Neural crest cell (in vitro differentiated cells): ENCODE measurements around the gene KLHL40. TPM values are rescaled to one million over a fixed set of nuclear protein-coding genes. Genes with fewer than 3 reads are reported as not detected.

Experiments used
- DNase-seq: peaks from one replicate; pipeline ENCODE4 v3.0.0; 2021; ENCODE audit warnings: low read depth, mixed read lengths, low spot score
- H3K27ac Mint-ChIP-seq: one replicate; pipeline ENCODE4 v1.8.0; 2021; ENCODE audit warnings: mild to moderate bottlenecking, mixed read lengths; ENCODE audit not compliant: unreplicated experiment
- H3K27me3 Mint-ChIP-seq: 2 replicates; pipeline ENCODE4 v1.8.0; 2021; ENCODE audit warnings: low read depth, mild to moderate bottlenecking, mixed read lengths
- H3K36me3 Mint-ChIP-seq: 2 replicates; pipeline ENCODE4 v1.8.0; 2021; ENCODE audit warnings: low read depth, mild to moderate bottlenecking, mixed read lengths
- H3K4me1 Mint-ChIP-seq: 2 replicates; pipeline ENCODE4 v1.8.0; 2021; ENCODE audit warnings: mixed read lengths
- H3K4me3 Mint-ChIP-seq: one replicate; pipeline ENCODE4 v1.8.0; 2021; ENCODE audit warnings: mild to moderate bottlenecking, mixed read lengths
- H3K9me3 Mint-ChIP-seq: 2 replicates; pipeline ENCODE4 v1.8.0; 2021; ENCODE audit warnings: mixed read lengths
- CTCF ChIP-seq: fragments of 200-600 bp; sonication (generic); conservative IDR thresholded peaks from 2 replicates; pipeline ENCODE4 v1.5.0; 2021; ENCODE audit warnings: antibody characterized with exemption, mild to moderate bottlenecking
- total RNA-seq: library from RNA; stranded (reverse); gene quantifications from 2 replicates; pipeline ENCODE4 v1.2.1, GENCODE V29; 2021

The KLHL40 gene
- total RNA-seq, 1 donor from 2014 or later = not detected

GRCh38 chr3:42689421-42690014 lies 4.2 kb downstream of the KLHL40 start:
- Mint-ChIP-seq H3K9me3 (no peaks in the 10 kb centered on the region), H3K27me3 (no peaks in the 10 kb centered on the region), H3K36me3 (no peaks in the 10 kb centered on the region), H3K27ac (peak overlapping the region; percentile 83), H3K4me1 (no peaks in the 10 kb centered on the region), H3K4me3 (no peak overlapping the region)
- DNase-seq = no peak
- TF ChIP-seq CTCF = no peak

GRCh38 chr3:42690191-42690590 lies 4.9 kb downstream of the KLHL40 start:
- H3K27me3 Mint-ChIP-seq = no peaks in the 10 kb centered on the region
- H3K9me3 Mint-ChIP-seq = no peaks in the 10 kb centered on the region
- H3K4me1 Mint-ChIP-seq = no peaks in the 10 kb centered on the region
- no peak for TF ChIP-seq CTCF
- no peaks in the 10 kb centered on the region for H3K36me3 Mint-ChIP-seq
- no peak overlapping the region for H3K4me3 Mint-ChIP-seq
- no peak overlapping the region for H3K27ac Mint-ChIP-seq
- DNase-seq = no peak

DNA sequence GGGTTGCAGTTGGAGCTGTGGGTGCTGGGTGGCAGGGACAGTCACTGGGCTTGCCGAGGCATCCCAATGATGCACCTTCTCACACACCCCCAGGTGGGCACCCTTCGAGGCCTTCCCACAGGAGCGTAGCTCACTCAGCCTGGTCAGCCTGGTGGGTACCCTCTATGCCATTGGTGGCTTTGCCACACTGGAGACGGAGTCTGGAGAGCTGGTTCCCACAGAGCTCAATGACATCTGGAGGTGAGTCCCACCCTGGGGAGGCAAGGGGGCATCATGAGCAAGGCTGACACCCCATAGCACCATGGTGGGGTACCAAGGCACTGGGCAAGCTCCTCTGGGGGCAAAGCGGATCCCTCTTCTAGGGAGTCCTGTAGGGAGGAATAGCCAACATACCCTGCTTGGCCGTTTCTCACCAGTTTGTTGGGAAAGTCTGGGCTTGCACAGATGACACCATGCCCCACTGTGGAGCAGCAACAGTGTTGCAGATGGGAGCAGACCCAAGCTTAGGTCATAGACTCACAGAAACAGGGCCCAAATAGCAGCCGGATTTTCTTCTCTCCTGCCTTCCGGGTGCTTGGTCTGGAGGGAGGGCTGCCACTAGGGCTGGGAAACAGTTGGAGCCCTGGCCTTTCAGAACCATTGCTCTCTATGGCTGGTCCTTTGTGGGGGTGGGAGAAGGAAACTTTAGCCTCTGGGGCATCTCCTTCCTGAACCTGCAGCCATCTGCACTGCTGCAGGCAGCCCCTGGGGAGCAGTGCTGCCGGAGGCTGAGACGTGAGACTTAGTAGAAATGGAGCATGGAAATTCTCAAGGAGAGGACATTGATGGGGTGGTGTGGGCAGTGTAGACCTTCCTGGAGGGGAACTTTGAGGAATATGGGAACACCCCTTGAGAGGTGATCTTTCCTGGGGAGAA lies 5.7 kb downstream of the KLHL40 start:
- TF ChIP-seq CTCF = no peak
- H3K4me3 Mint-ChIP-seq = no peak overlapping the region
- H3K9me3 Mint-ChIP-seq = no peaks in the 10 kb centered on the region
- no peak for DNase-seq
- H3K4me1 Mint-ChIP-seq = no peaks in the 10 kb centered on the region
- no peak overlapping the region for H3K27ac Mint-ChIP-seq
- H3K27me3 Mint-ChIP-seq = no peaks in the 10 kb centered on the region
- no peaks in the 10 kb centered on the region for H3K36me3 Mint-ChIP-seq

- Mint-ChIP-seq H3K27me3 (no peaks in the 10 kb centered on the region), H3K9me3 (no peaks in the 10 kb centered on the region), H3K4me1 (no peaks in the 10 kb centered on the region), H3K36me3 (no peaks in the 10 kb centered on the region), H3K4me3 (no peak overlapping the region), H3K27ac (peak overlapping the region; percentile 19)
- no peak for TF ChIP-seq CTCF
- no peak for DNase-seq
Measured at GRCh38 chr3:42691816-42692666, 6.7 kb downstream of the KLHL40 start.
